Left kidney (tissue), 2 donors: ENCODE results near the gene MBIP. TPM values are rescaled to one million over a fixed set of nuclear protein-coding genes. Genes with fewer than 3 reads are reported as not detected.
A peak's percentile ranks its signal among the peaks of the same experiment; 100 is the strongest.

Experiments
- DNase-seq: peaks from one replicate; pipeline ENCODE4 v3.0.0-alpha.2; 2013
- polyA plus RNA-seq: library from polyadenylated mRNA; unstranded; fragments of 120-200 nt; gene quantifications from one replicate; pipeline ENCODE4 v1.2.1, GENCODE V29; 2013; ENCODE audit not compliant: insufficient read length

The MBIP gene
- polyA plus RNA-seq, 1 donor: 62.2 TPM

DNA sequence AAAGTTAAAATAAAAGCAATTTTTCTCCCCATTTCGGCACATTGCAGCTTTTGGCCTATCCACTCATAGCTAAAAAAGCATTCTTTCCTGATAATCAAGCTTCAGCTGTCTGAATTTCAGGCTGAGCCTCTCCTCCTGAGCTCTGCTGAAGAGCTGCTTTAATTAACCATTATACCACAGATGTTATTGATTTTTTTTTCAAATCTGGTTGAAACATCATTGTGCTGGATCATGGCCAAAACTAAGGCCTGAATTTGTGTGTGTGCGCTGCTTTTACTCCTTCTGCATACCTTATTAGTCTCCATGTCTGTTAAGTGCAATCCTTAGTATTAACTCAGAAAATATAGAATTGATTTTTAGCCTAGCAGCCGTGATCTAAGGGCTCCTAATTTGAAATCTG, 52.3 kb downstream of the MBIP start:
- DNase-seq: no peak

DNA sequence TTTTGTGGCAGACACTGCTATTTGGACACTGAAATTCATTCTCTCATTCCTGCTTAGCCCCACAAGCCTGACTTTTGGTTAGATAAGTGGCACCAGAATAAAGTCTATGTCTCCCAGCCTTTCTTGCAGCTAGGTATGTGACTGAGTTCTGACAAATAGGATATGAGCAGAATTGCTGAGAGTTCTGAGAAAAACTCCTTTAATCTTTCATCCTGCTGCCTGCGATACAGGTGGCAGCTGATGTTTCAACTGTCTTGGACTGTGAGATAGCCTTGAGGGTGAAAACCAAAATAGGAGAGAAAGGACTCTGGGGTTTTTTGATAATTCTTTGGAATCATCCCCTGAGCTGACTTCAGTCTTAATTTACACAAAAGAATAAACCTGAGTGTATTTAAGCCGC, 55.8 kb downstream of the MBIP start:
- DNase-seq: no peak

DNA sequence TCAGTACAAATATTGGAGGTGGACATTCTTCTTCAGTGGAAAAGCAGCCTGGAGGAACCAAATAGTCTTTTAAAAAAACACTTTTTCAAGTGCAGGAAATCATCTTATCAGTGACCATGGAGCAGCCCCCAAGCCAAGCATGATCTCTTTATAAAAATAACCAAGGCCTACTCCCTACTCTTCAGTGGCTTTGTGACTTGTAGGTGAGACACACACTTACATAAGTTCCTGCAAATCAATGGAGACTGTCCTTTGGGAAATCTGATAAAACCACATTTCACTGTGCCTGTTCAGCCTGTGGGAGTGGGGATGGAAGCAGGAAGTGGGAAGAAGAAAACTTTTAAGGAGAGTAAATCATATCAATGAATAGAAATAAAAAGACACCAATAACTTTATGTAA, 56.3 kb downstream of the MBIP start:
- no peak for DNase-seq

DNA sequence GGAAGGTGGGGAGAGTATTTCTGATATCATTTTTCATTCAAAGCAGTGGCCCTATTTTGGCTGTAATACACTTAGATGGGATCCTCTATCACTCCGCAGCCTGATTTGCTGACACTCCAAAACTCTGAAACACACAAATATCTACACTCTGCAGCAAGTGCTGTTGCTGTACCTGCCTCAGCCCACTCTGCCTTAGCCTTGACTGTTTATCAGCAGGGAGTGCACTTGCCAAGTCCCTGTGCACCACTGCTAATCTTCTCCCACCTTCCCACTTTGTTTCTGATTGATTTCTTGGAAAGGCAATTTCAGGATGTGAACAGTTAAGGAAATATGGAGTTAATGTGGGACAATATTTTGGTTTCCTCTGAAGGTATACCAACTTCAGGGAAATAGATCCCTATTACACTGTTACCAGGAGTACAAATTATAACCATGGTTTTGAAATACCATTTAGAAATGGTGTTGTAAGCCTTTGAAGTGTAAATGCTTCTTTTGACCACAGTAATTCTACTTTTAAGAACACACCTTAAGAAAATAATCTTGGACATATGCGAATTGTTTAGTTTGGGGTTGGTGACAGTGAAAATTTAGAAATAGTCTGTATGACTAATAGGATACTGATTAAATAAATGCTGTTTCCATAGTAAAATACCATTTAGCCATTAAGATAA, 59.3 kb downstream of the MBIP start:
- DNase-seq: no peak

DNA sequence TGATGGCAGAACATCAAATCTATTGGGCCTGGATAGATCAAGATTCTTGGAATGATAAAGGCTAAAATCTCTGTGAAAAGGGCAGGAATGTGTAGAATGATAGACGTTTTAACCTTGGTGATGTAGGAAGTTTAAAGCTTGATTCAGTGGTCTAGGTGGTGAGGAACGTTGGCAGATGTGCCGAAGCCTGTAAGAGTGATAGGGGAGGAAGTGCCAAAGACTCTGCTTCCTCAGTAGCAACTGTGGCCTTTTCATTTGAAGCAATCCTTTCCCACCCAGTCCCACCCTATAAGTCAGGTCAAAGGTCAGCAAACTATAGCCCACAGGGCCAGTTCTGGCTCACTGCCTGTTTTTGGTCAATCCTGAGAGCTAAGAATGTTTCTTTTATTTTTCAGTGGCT, 62.2 kb downstream of the MBIP start:
- no peak for DNase-seq

DNA sequence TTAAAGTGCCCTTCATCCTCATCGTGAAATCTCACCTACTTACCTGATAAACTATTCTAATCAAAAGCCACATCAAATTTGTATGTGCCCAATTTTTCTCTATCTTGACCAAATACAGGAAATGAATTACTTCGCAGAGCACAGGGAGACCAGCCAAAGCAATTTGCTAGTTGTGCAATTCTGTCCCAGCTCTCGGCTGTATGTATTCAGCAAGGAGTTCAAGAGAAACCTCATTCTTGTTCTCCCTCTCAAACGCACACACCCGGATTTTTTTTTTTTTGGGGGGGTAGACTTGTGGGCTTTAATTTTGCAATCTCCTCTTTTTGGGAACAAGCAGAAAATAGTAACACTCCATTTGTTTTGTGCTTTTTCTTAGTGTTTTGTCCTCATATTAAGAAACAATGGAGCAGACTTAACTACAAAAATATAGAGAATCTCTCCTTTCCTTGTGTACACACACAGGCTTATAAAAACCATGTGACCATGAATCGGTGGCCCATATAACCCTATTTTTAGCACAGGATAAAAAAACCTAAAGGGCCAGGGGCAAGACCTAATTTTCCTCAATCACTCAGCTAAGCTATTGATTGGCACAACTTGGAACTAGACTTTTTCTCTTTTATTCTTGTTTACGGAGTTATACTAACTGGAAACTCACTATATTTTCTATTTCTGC, 64.2 kb downstream of the MBIP start:
- no peak for DNase-seq

DNA sequence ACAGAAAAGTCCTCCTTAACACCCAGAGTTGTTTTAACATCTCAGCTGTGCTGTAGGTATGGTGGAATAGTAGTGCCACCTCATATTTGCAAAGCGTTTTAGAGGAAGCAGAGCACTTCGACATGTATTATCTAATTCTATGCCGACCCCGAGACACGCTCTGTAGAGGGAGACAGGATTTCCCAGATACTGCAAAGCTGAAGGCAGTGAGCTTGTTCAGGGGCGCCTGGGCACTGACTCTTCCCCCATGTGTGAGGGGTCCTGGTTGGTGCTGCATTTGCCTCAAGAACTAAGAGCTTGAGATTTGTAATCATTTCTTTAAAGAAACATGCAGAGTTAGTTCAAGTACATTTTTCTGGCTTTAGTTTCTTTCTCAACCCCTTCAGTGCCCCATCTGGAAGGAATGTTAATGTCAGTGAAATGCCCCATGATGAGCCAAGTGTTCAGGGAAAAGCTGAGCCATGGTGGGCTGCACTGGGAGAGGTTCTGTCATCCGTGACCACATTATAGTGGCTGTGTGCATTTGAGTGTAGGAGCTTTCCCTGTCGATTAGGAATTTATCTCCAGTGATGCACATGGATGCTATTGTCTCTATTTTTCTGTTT, 66.3 kb downstream of the MBIP start:
- DNase-seq: peak; percentile 36

Other genes with a start within 250 kb of the MBIP start
- gene PTCSC3, start 143.9 kb downstream of the MBIP start, polyA plus RNA-seq: 0.67 TPM
- not detected for gene NKX2-1, start 199.6 kb upstream of the MBIP start, polyA plus RNA-seq